Measurements from ENCODE around the gene TRIAP1.

GRCh38 chr12:120403869-120404268, 42.3 kb downstream of the TRIAP1 start:
- no peak for TF ChIP-seq CTCF (IDR thresholded peaks at IDR 0.05; ENCODE audit: low read length)
- TF ChIP-seq EZH2 (IDR thresholded peaks at IDR 0.05; ENCODE audit: borderline replicate concordance, low read length) = no peak

Data from OCI-LY1 (cell line).